ENCODE results near the gene BLTP3B.

Gene BLTP3B

DNA sequence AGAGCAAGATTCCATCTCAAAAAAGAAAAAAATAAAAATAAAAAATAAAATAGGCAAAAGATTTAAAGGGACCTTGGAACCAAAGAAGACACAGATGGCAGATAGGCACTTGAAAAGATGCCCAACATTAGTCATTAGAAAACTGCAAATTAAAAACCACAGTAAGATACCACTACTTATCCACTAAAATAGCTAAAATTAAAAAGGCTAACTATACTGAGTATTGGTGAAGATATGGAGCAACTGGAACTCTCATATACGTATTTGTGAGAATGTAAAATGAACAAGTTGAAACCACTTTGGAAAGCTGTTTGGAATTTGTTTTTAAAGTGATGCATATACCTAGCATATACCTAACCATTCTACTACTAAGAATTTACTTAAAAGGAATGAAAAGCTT, 22.3 kb downstream of the BLTP3B start:
- Mint-ChIP-seq H3K4me1 (no peaks in the 10 kb centered on the region), H3K27me3 (ENCODE audit: low read depth) (no peaks in the 10 kb centered on the region), H3K9me3 (peaks cover 25% of the 10 kb centered on the region), H3K4me3 (no peak overlapping the region), H3K27ac (no peak overlapping the region), H3K36me3 (ENCODE audit: low read depth) (peaks cover 32% of the 10 kb centered on the region)
- TF ChIP-seq, protein P1, sequence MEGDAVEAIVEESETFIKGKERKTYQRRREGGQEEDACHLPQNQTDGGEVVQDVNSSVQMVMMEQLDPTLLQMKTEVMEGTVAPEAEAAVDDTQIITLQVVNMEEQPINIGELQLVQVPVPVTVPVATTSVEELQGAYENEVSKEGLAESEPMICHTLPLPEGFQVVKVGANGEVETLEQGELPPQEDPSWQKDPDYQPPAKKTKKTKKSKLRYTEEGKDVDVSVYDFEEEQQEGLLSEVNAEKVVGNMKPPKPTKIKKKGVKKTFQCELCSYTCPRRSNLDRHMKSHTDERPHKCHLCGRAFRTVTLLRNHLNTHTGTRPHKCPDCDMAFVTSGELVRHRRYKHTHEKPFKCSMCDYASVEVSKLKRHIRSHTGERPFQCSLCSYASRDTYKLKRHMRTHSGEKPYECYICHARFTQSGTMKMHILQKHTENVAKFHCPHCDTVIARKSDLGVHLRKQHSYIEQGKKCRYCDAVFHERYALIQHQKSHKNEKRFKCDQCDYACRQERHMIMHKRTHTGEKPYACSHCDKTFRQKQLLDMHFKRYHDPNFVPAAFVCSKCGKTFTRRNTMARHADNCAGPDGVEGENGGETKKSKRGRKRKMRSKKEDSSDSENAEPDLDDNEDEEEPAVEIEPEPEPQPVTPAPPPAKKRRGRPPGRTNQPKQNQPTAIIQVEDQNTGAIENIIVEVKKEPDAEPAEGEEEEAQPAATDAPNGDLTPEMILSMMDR (IDR thresholded peaks at IDR 0.05; ENCODE audit: unreplicated experiment in 3 of 3) = no peak

DNA sequence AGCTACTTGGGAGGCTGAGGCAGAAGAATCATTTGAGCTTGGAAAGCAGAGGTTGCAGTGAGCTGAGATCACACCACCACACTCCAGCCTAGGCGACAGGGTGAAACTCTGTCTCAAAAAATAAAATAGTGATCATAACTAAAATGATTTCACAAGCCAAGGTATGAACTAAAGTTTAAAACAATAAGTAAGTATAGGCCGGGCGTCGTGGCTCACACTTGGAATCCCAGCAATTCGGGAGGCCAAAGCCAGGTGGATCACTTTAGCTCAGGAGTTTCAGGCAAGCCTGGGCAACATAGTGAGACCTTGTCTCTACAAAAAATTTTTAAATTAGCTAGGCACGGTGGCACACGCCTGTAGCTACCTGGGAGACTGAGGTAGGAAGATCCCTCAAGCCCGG, 27.4 kb downstream of the BLTP3B start:
- Mint-ChIP-seq H3K9me3 (peaks cover 16% of the 10 kb centered on the region), H3K27ac (no peak overlapping the region), H3K4me3 (no peak overlapping the region), H3K4me1 (peaks cover 11% of the 10 kb centered on the region), H3K27me3 (ENCODE audit: low read depth) (no peaks in the 10 kb centered on the region), H3K36me3 (ENCODE audit: low read depth) (peaks cover 36% of the 10 kb centered on the region)
- TF ChIP-seq, protein P1 (IDR thresholded peaks at IDR 0.05; ENCODE audit: unreplicated experiment in 3 of 3) = no peak

DNA sequence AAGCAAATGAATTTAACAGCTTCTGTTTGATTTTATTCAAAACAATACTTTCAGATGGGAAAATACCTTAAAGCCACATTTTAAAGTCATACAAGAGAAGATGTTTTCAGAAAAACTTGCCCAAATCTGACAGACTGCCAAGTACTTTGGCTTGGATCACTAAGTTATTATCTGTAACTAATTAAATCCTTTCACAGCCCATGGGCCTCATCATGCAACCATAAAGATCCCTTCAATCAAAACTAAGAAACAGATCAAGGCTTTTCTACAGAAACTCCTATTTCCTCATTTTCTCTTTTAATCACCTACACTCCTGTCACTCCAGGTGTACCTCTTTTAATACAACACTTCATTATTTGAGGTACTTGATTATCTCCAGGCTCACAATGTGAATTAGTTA, 28.1 kb downstream of the BLTP3B start:
- TF ChIP-seq, protein P1 (IDR thresholded peaks at IDR 0.05; ENCODE audit: unreplicated experiment in 3 of 3) = no peak
- Mint-ChIP-seq H3K27me3 (ENCODE audit: low read depth) (no peaks in the 10 kb centered on the region), H3K4me1 (peaks cover 11% of the 10 kb centered on the region), H3K9me3 (peaks cover 13% of the 10 kb centered on the region), H3K36me3 (ENCODE audit: low read depth) (peaks cover 36% of the 10 kb centered on the region), H3K27ac (peak overlapping the region in 2 of 3 experiments; percentile 1 to 8), H3K4me3 (no peak overlapping the region)

DNA sequence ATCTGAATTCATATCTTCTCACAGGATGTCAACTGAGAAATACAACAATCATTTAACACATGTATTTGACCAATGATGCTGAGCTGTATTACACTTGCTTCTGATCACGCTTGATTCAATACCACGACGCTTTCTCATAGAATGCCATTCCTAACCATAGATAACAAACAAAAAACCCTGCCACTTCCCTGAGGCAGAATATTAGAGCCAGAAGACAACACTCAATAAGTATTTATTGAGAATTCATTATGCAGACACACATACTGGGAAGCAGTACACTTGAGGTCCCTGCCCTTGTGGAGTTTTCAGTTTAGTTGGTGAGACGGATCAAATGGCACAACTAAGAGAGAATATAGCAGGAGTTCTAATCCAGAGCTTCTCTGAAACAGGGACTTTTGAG, 32.4 kb downstream of the BLTP3B start:
- no peaks in the 10 kb centered on the region for H3K27me3 Mint-ChIP-seq (ENCODE audit: low read depth)
- no peak overlapping the region for H3K27ac Mint-ChIP-seq
- no peak overlapping the region for H3K4me3 Mint-ChIP-seq
- H3K4me1 Mint-ChIP-seq = peaks cover 11% of the 10 kb centered on the region
- TF ChIP-seq, protein P1 (IDR thresholded peaks at IDR 0.05; ENCODE audit: unreplicated experiment in 3 of 3) = no peak
- H3K9me3 Mint-ChIP-seq = peaks cover 6% of the 10 kb centered on the region
- H3K36me3 Mint-ChIP-seq (ENCODE audit: low read depth) = peaks cover 40% of the 10 kb centered on the region

DNA sequence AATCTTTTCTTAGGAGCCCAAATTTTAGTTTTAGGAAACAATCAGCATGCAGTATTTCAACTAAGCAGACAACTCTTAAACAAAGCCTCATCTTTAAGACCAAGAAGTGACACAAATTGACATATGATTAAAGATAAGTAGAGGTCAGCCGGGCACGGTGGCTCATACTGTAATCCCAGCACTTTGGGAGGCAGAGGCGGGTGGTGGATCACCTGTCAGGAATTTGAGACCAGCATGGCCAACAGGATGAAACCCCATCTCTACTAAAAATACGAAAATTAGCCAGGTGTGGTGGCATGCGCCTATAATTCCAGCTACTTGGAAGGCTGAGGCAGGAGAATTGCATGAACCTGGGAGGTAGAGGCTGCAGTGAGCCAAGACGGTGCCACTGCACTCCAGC, 35.8 kb downstream of the BLTP3B start:
- H3K9me3 Mint-ChIP-seq = peaks cover 6% of the 10 kb centered on the region
- no peaks in the 10 kb centered on the region for H3K4me1 Mint-ChIP-seq
- H3K27me3 Mint-ChIP-seq (ENCODE audit: low read depth) = no peaks in the 10 kb centered on the region
- no peak overlapping the region for H3K27ac Mint-ChIP-seq
- peaks cover 33% of the 10 kb centered on the region for H3K36me3 Mint-ChIP-seq (ENCODE audit: low read depth)
- H3K4me3 Mint-ChIP-seq = no peak overlapping the region
- TF ChIP-seq, protein P1 (IDR thresholded peaks at IDR 0.05; ENCODE audit: unreplicated experiment in 3 of 3) = no peak

DNA sequence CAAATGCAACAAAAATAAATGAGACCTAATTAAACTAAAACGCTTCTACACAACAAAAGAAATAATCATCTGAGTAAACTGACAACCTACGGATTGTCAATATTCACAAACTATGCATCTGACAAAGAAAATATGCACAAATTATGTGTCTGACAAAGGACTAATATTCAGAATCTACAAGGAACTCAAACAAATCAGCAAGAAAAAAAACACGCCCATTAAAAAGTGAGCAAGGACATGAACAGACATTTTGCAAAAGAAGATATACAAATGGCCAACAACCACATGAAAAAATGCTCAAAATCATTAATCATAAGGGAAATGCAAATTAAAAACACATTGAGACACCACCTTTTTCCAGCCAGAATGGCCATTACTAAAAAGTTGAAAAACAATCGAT, 37.0 kb downstream of the BLTP3B start:
- TF ChIP-seq, protein P1 (IDR thresholded peaks at IDR 0.05; ENCODE audit: unreplicated experiment in 3 of 3) = no peak
- H3K36me3 Mint-ChIP-seq (ENCODE audit: low read depth) = peaks cover 39% of the 10 kb centered on the region
- no peak overlapping the region for H3K27ac Mint-ChIP-seq
- peaks cover 6% of the 10 kb centered on the region for H3K9me3 Mint-ChIP-seq
- H3K27me3 Mint-ChIP-seq (ENCODE audit: low read depth) = no peaks in the 10 kb centered on the region
- H3K4me3 Mint-ChIP-seq = no peak overlapping the region
- H3K4me1 Mint-ChIP-seq = no peaks in the 10 kb centered on the region

All from nephron (organoid).